Measurements from ENCODE around the gene BLOC1S6.

GRCh38 chr15:45634432-45635190 lies 47.4 kb downstream of the BLOC1S6 start, which contains the start of gene SQOR:
- TF ChIP-seq POLR2A (IDR thresholded peaks at IDR 0.05), result peak; percentile 55 to 75
- no peak for TF ChIP-seq CTCF (IDR thresholded peaks at IDR 0.05)

Data from uterus (tissue), 2 donors.